ENCODE results near the gene MBP.

- TF ChIP-seq CTCF (IDR thresholded peaks at IDR 0.05; ENCODE audit: low read length): no peak
- no peak for TF ChIP-seq EZH2 (IDR thresholded peaks at IDR 0.05; ENCODE audit: borderline replicate concordance, low read length)
These were observed 123.8 kb downstream of the MBP start for GRCh38 chr18:77008576-77009315.
